GM12878 (cell line): ENCODE measurements around the gene CMTM4. TPM values are rescaled to one million over a fixed set of nuclear protein-coding genes. Genes with fewer than 3 reads are reported as not detected.

Source experiments
- ATAC-seq: fragments of 200-7000 bp; cut with Tn5 transposase; 3 replicates; pipeline ENCODE4 v1.9.1; 2020; ENCODE audit warnings: mild to moderate bottlenecking, moderate library complexity
- BruUV-seq: library from RNA; stranded (reverse); fragments of 400-500 nt; replicated peaks from 2 replicates; lab custom pipeline; 2021; lab: Mats Ljungman, UMichigan
- CTCF ChIA-PET: fragments of 300-600 bp; sonication (Branson Sonifier 250); formaldehyde crosslinking; extraction: SDS; loops from one replicate; lab custom pipeline; 2021; ENCODE audit warnings: inconsistent platforms; lab: Yijun Ruan, JAX
- POLR2A ChIA-PET: fragments of 350-600 bp; formaldehyde crosslinking; extraction: SDS; loops from one replicate; lab custom pipeline; 2021; ENCODE audit warnings: inconsistent platforms; lab: Charles Lee
- RAD21 ChIA-PET: fragments of 300-600 bp; sonication (Branson Sonifier 250); formaldehyde crosslinking; loops from one replicate; lab custom pipeline; 2023; ENCODE audit warnings: antibody characterized with exemption; ENCODE audit not compliant: unreplicated experiment; lab: Charles Lee
- SMC1A ChIA-PET: fragments of 300-600 bp; sonication (Branson Sonifier 250); formaldehyde crosslinking; loops from one replicate; lab custom pipeline; 2023; ENCODE audit not compliant: unreplicated experiment, uncharacterized antibody; lab: Charles Lee
- DNase-seq: peaks from one replicate; pipeline ENCODE4 v3.0.0-alpha.2; 2011; ENCODE audit warnings: low read depth, low spot score
- FAIRE-seq: peaks from 3 replicates; lab custom pipeline; 2011; peaks lifted over from hg19 to GRCh38; lab: Jason Lieb, UNC
- H2AFZ ChIP-seq: 2 replicates; pipeline ENCODE4 v1.6.0; 2011; ENCODE audit warnings: low read depth, low read length, control low read depth; ENCODE audit not compliant: control insufficient read depth
- H3K27ac ChIP-seq: 2 replicates; pipeline ENCODE4 v1.5.1; 2011; ENCODE audit warnings: control low read depth; ENCODE audit not compliant: control insufficient read depth, insufficient read depth
- H3K27me3 ChIP-seq, 2 experiments: replicated peaks in 1 of 2; 2 replicates each; pipeline versions ENCODE4 v1.6.0 to v1.6.1; 2011; ENCODE audit warnings: low read length in 1 of 2; ENCODE audit not compliant: control insufficient read depth in 2 of 2, insufficient read depth in 2 of 2
- H3K36me3 ChIP-seq, 2 experiments: 2 replicates each; pipeline ENCODE4 v1.5.1; 2011; ENCODE audit warnings: low read length in 1 of 2; ENCODE audit not compliant: control insufficient read depth in 2 of 2, insufficient read depth in 2 of 2
- H3K4me1 ChIP-seq: 2 replicates; pipeline ENCODE4 v1.6.1; 2011; ENCODE audit warnings: mild to moderate bottlenecking, low read length, moderate library complexity, mixed read lengths; ENCODE audit not compliant: control insufficient read depth, insufficient read depth
- H3K4me2 ChIP-seq: 2 replicates; pipeline ENCODE4 v1.6.0; 2011; ENCODE audit warnings: control low read depth; ENCODE audit not compliant: control insufficient read depth, insufficient read depth
- H3K4me3 ChIP-seq: fragments of 200-600 bp; sonication (generic); 2 replicates; pipeline ENCODE4 v1.5.1; 2016
- H3K79me2 ChIP-seq: 2 replicates; pipeline ENCODE4 v1.6.0; 2011; ENCODE audit warnings: low read length; ENCODE audit not compliant: control insufficient read depth, insufficient read depth
- H3K9ac ChIP-seq: 2 replicates; pipeline ENCODE4 v1.8.0; 2011; ENCODE audit warnings: low read length, control low read depth, mixed read lengths; ENCODE audit not compliant: control insufficient read depth, insufficient read depth
- H3K9me3 ChIP-seq: replicated peaks from 3 replicates; pipeline ENCODE4 v1.5.1; 2011; ENCODE audit warnings: mild to moderate bottlenecking, low read length; ENCODE audit not compliant: control insufficient read depth, insufficient read depth
- H4K20me1 ChIP-seq: 2 replicates; pipeline ENCODE4 v1.6.0; 2011; ENCODE audit not compliant: control insufficient read depth, insufficient read depth
- GATAD2B ChIP-seq: fragments of 450-650 bp; conservative IDR thresholded peaks from 2 replicates; pipeline ENCODE4 v1.6.1; 2017; ENCODE audit warnings: low read depth, mild to moderate bottlenecking, moderate library complexity
- IKZF1 ChIP-seq: fragments of 450-650 bp; conservative IDR thresholded peaks from 2 replicates; pipeline ENCODE4 v1.6.1; 2017; ENCODE audit warnings: antibody characterized with exemption, mild to moderate bottlenecking
- JUNB ChIP-seq: IDR thresholded peaks from 2 replicates; pipeline ENCODE4 v1.6.1; 2016; ENCODE audit warnings: antibody characterized with exemption, mild to moderate bottlenecking
- KDM1A ChIP-seq: fragments of 200-600 bp; sonication (generic); IDR thresholded peaks from 2 replicates; pipeline ENCODE4 v1.6.1; 2016; ENCODE audit warnings: borderline replicate concordance
- NFYB ChIP-seq: IDR thresholded peaks from 2 replicates; pipeline ENCODE4 v1.6.1; 2011; ENCODE audit warnings: low read depth, mild to moderate bottlenecking, low read length, improper control_type of control experiment, moderate library complexity; ENCODE audit not compliant: insufficient read depth
- ZBED1 ChIP-seq: IDR thresholded peaks from 2 replicates; pipeline ENCODE4 v1.6.1; 2016; ENCODE audit warnings: borderline replicate concordance
- WGBS: methylation state at CpG from one replicate; pipeline ENCODE4 v1.1.6; 2016; ENCODE audit warnings: low lambda C conversion rate; ENCODE audit not compliant: insufficient replicate concordance, insufficient coverage; ENCODE audit errors: missing lambda C conversion rate; 5-methylcytosine and 5-hydroxymethylcytosine counted together
- in situ Hi-C: fragments of 300-500 bp; cut with MboI; formaldehyde crosslinking; loops from 9 replicates; pipeline ENCODE4 v1.14.3; 2018; ENCODE audit warnings: mixed read lengths
- intact Hi-C: fragments of 100-400 bp; cut with micrococcal nuclease; formaldehyde crosslinking; loops from one replicate; pipeline ENCODE4 v1.14.2; 2022; ENCODE audit not compliant: unreplicated experiment
- polyA plus RNA-seq, 11 experiments: library from polyadenylated mRNA; depleted of rRNA in 4 of 11; unstranded in 6 of 11; stranded (reverse) in 5 of 11; fragments of >200 nt; fragmentation: Nextera tagmentation in 4 of 11; fragmentation: Illumina TruSeq in 1 of 11; extraction: Ambion mirVana in 4 of 11; extraction: Trizol in 1 of 11; gene quantifications; 1 replicate in 1 of 11; 2 replicates in 10 of 11; pipeline versions ENCODE4 v1.2.1 to v1.2.3, GENCODE V29; 2011 to 2016; ENCODE audit warnings: inconsistent platforms in 2 of 11, missing spikeins in 2 of 11, low read depth in 1 of 11
- total RNA-seq, 4 experiments: library from RNA; depleted of rRNA in 3 of 4; stranded (reverse); fragments of >200 nt in 3 of 4; fragmentation: Illumina TruSeq in 1 of 4; extraction: Trizol in 1 of 4; gene quantifications; 2 replicates each; pipeline versions ENCODE4 v1.2.1 to v1.2.3, GENCODE V29; 2013 to 2021
- TF ChIP-seq, protein P1 (sequence below): IDR thresholded peaks from 2 replicates; pipeline ENCODE4 v1.6.1; 2012; ENCODE audit warnings: improper control_type of control experiment, low read depth, low read length; ENCODE audit not compliant: insufficient replicate concordance
- TF ChIP-seq, protein P2 (sequence below): IDR thresholded peaks from 2 replicates; pipeline ENCODE4 v1.6.1; 2012; ENCODE audit warnings: low read depth, low read length, improper control_type of control experiment

The CMTM4 gene
- total and polyA plus RNA-seq, 10 of the 15 experiments (the other 5 are each of a cell fraction or from before 2014, with no cell fraction given), result 0.02 to 0.43 (median 0.15) TPM; not detected in 2

DNA sequence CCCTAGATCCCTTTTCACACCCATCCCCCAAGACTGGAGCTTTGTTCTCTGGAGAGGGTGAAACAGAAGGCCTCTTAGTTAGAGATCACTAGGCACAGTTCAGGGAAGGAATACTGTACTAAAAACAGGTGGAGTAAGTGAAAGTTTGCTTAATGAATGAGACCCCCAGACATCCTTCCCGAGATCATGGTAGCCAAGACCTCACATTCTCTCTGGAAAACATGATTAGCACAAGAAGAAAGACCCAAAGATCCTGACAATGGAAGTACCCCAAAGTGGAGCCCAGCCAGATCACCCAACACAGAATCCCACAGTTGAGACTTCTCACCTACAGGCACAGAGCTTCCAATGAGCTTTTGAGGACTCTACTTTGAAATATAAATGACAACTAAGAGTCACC lies 3.4 kb upstream of the CMTM4 start:
- in situ Hi-C loops, result no loop called here
- Histone ChIP-seq H2AFZ (no peak overlapping the region), H3K36me3 (no peaks in the 10 kb centered on the region), H3K27ac (no peak overlapping the region), H4K20me1 (no peaks in the 10 kb centered on the region), H3K4me3 (no peak overlapping the region), H3K9me3 (no peaks in the 10 kb centered on the region), H3K79me2 (no peaks in the 10 kb centered on the region), H3K9ac (no peak overlapping the region), H3K4me1 (no peaks in the 10 kb centered on the region), H3K4me2 (no peak overlapping the region), H3K27me3 (peaks cover 0 to 12% of the 10 kb centered on the region in 2 experiments)
- DNase-seq (no peak), ATAC-seq (no peak), FAIRE-seq (no peak)
- CTCF ChIA-PET, result interaction anchor here (1.4 kb wide), 1 partner anchor 131 kb away, joined by 3 read pairs; the partner anchor contains the start of gene NAE1
- no peak for TF ChIP-seq IKZF1
- TF ChIP-seq KDM1A, result no peak
- TF ChIP-seq JUNB, result no peak
- TF ChIP-seq, protein P1, sequence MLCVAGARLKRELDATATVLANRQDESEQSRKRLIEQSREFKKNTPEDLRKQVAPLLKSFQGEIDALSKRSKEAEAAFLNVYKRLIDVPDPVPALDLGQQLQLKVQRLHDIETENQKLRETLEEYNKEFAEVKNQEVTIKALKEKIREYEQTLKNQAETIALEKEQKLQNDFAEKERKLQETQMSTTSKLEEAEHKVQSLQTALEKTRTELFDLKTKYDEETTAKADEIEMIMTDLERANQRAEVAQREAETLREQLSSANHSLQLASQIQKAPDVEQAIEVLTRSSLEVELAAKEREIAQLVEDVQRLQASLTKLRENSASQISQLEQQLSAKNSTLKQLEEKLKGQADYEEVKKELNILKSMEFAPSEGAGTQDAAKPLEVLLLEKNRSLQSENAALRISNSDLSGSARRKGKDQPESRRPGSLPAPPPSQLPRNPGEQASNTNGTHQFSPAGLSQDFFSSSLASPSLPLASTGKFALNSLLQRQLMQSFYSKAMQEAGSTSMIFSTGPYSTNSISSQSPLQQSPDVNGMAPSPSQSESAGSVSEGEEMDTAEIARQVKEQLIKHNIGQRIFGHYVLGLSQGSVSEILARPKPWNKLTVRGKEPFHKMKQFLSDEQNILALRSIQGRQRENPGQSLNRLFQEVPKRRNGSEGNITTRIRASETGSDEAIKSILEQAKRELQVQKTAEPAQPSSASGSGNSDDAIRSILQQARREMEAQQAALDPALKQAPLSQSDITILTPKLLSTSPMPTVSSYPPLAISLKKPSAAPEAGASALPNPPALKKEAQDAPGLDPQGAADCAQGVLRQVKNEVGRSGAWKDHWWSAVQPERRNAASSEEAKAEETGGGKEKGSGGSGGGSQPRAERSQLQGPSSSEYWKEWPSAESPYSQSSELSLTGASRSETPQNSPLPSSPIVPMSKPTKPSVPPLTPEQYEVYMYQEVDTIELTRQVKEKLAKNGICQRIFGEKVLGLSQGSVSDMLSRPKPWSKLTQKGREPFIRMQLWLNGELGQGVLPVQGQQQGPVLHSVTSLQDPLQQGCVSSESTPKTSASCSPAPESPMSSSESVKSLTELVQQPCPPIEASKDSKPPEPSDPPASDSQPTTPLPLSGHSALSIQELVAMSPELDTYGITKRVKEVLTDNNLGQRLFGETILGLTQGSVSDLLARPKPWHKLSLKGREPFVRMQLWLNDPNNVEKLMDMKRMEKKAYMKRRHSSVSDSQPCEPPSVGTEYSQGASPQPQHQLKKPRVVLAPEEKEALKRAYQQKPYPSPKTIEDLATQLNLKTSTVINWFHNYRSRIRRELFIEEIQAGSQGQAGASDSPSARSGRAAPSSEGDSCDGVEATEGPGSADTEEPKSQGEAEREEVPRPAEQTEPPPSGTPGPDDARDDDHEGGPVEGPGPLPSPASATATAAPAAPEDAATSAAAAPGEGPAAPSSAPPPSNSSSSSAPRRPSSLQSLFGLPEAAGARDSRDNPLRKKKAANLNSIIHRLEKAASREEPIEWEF, result no peak
- TF ChIP-seq GATAD2B, result no peak
- TF ChIP-seq ZBED1, result no peak
- TF ChIP-seq, protein P2, sequence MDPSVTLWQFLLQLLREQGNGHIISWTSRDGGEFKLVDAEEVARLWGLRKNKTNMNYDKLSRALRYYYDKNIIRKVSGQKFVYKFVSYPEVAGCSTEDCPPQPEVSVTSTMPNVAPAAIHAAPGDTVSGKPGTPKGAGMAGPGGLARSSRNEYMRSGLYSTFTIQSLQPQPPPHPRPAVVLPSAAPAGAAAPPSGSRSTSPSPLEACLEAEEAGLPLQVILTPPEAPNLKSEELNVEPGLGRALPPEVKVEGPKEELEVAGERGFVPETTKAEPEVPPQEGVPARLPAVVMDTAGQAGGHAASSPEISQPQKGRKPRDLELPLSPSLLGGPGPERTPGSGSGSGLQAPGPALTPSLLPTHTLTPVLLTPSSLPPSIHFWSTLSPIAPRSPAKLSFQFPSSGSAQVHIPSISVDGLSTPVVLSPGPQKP, result no peak
- no peak for TF ChIP-seq NFYB
- intact Hi-C loops, result no loop called here
- 0% methylated on average over 1 of the region's 1 CpG for WGBS
- RAD21 ChIA-PET, result no interaction called here
- POLR2A ChIA-PET, result interaction anchor here (0.6 kb wide), 1 partner anchor 31 kb away, joined by 4 read pairs; no protein-coding TSS in a partner anchor
- no TSS peak for BruUV-seq
- SMC1A ChIA-PET, result no interaction called here
